Forelimb muscle (tissue), 1 donor: ENCODE data around the gene ZFP36L2. TPM values are rescaled to one million over a fixed set of nuclear protein-coding genes. Genes with fewer than 3 reads are reported as not detected.
"Not testable (repeated sequence)": the region's sequence is repeated elsewhere in the genome, so short reads cannot be mapped to it uniquely, and the experiment has no call there.

Experiments
- DNase-seq: peaks from one replicate; pipeline ENCODE4 v3.0.0-alpha.2; 2013; ENCODE audit warnings: low read depth
- polyA plus RNA-seq: library from polyadenylated mRNA; unstranded; fragments of 120-200 nt; gene quantifications from one replicate; pipeline ENCODE4 v1.2.1, GENCODE V29; 2013; ENCODE audit not compliant: insufficient read length

Gene ZFP36L2
- polyA plus RNA-seq, 1 donor = 55.1 TPM

DNA sequence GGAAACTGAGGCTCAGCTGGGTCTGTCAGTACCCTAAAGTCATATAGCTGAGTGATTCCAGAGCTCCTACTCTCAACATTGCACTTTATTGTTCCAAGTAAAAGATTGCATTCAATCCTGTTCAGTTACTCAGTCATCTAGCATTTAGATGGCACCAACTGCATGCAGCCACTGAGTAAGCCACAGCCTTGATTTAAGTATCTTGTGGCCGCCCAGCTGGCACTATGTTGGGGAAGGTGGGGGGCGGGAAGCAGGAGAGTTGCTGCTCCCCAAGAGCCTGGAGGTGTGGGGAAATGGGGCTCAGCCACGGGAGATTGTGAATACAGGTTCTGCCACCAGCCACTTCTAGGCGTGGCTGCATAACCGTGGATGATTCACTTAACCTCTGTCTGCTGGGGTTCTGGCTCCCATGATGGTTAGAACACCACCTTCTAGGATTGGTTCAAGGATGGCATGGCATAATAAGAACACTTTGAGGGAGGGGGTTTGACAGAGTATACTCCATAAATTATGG, 17.1 kb downstream of the ZFP36L2 start:
- no peak for DNase-seq

DNA sequence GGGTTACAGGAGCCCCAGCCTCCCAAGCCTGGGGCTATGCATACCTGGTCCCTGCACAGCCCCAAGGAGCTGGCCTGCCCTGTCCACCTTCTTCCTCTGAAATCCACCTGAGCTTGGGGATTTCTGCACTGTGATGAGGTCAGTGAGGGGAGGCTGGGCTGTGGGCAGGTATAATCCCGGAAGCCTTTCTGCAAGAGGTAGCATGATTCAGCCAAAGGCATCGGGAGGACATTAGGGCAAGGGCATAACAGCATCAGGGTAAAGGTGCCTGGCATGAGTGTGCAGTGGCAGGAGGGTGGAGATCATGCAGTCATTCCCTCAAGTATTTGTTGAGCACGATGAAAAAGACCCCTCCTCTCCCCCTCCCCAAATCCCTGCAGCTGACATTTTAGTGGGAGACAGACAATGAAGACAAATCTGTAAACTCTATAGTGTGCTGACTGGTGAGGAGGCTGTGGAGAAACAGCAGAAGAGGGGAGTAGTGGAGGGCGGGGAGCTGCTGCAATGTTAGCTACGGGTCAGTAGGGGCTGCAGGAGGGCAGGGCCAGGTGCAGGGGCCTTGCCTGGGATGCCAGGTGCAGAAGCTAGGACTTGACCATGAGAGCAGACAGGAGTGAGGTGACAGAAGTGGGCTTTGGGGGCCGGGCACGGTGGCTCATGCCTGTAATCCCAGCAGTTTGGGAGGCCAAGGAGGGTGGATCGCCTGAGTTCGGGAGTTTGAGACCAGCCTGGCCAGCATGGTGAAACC, 18.7 kb downstream of the ZFP36L2 start:
- no peak for DNase-seq

DNA sequence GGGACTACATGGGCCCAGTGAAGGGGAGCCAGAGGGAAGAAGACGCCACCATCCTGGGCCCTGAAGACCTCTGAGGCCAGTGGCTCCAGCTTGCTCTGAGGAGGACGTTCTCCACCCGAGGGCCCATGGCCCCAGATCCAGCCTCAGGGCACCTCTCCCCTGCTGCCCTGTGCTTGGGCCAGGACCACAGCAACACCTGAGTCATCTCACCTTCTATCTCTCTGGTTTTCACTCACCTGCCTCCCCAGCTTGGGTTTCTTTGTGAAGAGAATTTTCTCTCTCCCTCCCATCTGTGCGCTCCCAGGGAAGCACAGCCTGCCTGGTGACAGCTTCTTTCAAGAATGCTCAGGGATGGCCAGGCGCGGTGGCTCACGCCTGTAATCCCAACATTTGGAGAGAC, 19.8 kb downstream of the ZFP36L2 start:
- no peak for DNase-seq

DNA sequence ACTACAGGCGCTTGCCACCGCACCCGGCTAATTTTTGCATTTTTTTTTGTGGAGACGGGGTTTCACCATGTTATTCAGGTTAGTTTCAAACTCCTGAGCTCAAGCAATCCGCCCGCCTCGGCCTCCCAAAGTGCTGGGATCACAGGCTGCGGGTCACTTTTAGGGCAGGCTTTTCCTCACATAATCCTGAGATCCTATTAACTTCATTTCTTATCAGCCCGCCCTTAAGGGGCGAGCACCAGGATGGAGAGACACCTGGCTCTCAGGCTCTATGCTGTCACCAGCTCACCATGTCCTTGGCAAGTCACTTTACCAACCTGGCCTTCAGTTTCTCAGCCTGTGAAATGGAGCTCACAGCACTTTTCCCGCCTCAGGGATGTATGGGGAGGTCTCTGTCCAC, 23.0 kb downstream of the ZFP36L2 start:
- no peak for DNase-seq

DNA sequence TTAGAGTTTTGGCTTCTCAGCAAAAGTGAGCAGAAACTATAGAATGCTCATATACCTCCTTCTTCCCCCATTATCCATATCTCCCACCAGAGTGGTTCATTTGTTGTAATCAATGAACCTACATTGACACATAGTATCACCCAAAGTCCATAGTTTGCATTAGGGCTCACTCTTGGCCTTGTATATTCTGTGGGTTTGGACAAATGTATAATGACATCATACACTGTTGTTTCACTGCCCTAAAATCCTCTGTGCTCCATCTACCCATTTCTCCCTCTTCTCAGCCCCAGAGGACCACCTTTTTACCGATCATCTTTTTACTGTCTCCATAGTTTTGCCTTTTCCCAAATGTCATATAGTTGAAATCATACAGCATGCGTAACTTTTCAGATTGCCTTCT, 24.1 kb downstream of the ZFP36L2 start:
- no peak for DNase-seq

DNA sequence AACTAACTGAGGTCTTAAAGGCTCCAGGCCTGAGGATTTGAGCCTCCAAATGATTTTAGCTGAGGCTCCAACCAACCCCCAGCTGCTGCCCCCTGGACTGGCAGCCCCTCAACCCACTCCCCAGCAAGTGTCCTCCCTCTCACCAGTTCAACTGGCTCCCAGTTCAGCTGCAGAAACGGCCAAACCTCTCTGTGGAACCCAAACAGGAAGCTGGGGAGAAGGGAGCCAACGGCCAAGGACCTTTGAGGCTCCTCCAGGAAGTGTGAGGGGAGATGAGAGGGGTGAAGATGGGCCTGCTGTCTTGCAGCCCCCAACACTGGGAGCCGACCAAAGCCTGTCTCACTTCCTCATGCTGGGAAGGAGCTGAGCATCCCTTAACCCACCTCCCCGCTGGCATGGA, 24.9 kb downstream of the ZFP36L2 start:
- no peak for DNase-seq

DNA sequence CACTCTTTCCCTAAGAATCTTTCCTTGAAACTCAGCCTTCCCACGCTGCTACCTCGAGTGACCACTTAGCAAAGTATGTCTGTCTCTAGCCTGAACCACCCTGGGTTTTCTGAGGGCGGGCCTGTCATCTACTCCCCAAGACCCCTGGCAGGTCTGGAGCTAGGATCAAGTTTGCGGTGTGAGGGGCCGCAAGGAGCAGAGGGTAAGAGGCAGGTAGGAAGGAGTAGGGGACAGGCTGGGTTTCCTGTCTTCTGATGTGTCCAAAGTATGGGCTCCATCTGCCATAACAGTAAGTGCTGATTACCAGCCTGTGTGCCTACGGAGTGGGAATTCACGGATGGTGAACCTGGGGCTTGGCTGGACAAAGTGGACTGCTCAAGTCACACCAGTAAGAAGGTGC, 25.4 kb downstream of the ZFP36L2 start:
- DNase-seq = no peak

DNA sequence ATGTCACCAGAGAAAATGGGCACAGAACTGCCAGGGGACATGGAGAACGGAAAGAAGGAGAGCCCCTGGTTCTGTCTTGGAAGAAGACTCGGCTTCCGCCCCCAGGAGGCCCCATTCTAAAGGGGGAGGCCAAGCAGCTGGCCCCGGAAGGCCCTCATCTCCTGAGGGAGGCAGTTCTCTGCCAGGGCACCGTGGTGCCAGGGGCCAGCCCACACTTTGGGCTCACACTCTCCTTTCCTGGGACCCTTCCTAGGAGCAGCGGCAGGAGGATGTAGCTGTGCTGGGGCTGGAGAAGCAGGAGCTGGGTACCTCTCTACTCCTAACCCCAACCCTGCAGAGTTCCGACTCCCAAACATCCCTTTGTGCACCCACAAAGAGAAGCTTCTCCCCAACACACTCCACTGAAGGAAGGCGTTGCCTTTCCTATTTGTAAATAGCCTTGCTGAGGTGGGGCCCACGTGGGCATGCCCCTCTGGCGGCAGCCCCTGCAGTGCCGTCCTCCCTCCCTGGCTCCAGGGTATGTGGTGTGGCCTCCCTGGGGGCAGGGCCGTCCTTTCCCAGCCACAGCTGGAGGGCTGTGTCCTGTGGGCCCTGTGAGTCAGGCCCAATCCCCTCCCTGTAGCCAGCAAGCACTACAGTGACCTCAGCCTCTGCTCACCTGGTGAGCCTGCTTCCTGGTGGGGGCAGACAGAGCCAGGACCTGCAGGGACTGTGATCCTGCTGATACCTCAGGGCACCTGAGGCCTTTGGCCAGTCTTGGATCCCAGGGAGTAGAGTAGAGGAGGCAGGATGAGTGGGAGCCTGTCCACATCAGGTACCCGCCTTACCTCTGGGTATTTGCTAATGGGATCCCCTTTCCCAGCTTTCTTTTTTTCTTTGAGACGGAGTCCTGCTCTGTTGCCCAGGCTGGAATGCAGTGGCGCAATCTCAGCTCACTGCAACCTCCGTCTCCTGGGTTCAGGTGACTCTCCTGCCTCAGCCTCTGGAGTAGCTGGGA, 26.6 kb downstream of the ZFP36L2 start:
- no peak for DNase-seq

DNA sequence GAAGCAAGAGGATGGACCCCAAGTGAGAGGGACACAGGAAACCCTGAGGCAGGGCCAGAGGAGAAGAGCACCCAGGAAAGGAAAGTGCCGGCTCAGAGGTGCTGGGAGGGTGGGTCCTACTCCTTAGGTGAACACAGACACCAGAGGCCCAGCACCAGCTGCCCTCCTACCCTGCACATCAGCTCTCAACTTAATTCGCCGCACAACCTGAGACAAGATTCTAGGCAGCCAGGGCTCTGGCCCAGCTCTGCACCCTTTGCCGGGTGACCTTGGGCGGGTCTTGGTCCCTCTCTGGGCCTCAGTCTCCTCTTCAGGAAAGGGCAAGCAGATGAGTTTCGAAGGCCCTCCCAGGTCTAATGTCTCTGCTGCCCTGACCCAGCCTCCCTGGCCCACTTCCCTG, 28.1 kb downstream of the ZFP36L2 start:
- no peak for DNase-seq

DNA sequence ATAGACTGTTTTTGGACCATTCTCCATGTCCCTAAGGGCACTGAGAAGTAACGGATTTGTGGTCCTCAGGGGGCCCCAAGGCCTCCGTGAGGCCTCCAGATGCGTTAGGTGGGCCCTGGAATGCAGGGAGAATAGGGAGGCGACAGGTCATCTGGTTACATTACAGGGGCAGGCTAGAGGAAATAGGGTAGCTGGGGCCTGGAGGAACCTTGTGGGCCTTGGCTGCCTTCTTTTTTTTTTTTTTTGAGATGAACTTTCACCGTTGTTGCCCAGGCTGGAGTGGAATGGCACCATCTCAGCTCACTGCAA, 28.9 kb downstream of the ZFP36L2 start:
- DNase-seq = no peak

DNA sequence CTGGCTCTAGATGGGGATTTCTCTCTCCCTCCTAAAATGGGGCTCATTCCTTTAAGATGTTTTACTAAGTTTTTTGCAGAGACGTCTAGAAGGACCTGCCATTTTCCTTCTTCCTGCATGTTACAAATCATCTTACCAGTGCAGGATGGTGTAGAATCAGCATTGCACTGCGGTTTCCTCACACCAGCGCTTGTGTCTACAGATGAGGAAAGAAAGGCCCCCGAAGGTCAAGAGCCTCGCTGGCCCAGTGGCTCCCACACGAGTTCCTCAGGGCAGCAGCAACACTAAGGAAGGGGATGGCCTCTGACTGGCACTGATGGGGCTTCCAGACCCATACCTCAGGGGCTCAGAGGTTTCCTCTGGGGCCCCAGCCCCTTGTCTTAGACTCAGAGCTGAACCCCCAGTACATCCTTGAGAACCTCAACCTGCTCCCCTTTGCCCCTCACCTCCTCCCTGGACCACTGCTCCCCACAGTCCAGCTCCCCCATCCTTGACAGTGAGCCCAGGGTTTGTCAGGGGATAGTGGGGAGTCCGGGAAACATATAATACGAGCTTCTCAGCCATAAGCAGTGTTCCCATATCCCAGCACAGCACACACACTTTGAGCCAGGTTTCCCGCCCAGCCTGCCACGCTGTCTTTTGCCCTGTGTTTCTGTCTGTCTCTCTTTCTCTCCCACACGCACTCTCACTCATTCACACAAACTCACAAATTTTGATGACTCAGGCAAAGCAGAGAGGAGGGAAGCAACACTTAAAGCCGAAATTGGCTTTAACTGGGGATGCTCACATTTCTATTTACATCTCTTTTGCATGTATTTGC, 29.4 kb downstream of the ZFP36L2 start:
- DNase-seq = no peak

DNA sequence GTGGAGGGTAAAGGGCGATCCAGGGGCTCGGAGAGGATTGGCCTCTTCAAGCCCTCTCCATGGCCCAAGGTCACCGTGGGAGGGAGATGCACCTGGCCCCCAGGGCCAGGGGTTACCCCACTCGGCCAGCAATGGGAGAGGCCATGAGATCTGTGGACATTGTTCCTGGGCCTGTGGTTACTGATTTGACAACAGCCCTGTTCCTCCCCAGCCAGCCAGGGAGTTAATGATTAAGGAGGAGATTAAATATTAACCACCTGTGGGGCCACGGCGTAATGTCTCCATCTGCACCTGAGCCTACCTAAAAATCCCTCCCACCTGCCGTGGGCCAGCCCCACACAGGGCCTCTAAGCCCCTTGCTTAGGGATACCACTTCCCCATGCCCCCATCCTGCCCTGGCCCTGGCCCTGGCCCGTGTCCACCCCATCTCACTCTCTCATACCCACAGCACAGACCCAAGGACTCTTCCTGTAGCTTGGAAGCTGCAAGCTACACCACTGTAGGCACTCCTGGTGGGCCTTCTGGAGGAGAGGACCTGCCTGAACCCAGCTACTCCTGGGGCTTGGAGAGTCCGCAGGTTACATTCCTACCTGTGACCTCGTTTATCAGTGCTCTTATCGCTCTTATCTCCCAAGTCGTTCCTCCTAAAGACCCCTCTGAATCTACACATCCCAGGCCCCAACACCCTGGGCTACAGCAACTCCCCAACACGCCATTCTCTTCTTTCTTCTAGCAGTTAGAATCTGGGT, 32.1 kb downstream of the ZFP36L2 start:
- no peak for DNase-seq

DNA sequence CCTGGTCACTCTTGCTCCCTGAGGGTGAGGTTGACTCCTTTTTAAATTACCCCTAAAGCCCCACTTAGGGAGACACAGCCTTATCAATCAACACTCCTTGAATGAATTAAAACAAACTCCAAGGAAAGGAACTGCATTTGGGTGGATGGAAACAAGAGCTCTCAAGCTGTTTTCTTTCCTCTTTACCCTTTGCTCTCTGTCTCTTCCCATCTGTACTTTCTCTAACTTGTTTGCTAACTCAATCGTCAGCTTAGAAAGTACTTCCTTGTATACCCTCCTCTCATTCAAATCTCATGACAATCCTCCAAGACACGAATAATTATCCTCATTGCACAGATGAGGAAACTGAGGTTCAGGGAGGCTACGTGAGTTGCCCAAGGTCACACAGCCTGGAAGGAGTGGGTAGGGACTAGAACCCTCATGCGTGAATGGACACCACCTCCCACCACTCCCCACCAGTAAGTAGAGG, 32.7 kb downstream of the ZFP36L2 start:
- no peak for DNase-seq

DNA sequence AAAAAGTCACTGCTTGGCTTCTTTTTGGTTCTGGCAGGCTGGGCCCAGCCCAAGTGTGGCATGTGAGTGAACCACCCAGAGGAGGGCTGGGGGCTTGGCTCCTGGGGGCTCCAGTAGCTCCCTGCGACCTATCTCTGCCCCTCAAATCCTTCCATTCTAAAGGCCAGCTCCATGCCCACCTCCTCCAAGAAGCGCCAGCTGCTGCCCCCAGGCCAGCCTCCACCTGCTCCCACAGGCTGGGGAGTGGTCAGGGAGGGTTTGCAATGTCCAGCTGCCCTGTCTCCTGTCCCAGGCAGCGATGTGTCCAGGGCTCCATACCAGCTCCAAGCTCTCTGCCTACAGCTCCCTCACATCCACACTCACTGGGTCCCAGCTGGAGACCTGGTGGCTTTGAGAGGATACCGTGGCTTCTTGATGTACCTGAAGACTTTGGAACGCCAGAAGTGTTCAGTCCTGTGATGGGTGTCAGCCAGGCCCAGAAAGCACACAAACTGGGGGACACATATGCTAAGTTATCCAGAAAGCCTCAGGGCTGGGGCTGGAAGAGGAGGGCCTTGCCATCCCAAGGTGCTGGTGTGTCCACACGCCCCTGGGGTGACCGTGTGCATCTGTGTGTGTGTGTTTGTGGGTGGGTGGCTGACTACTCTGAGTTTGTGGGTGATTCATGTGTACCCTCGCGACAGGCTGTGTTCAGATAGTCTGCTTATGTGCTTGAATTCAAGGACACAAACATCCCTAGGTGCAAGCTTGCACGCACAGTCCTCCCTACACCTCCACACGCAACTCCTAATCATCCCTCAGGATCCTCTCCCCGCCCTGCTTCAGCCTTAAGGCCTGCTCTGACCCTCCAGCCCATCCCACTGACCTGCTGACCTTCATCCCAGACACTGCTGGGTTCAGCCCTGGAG, 33.4 kb downstream of the ZFP36L2 start:
- no peak for DNase-seq

DNA sequence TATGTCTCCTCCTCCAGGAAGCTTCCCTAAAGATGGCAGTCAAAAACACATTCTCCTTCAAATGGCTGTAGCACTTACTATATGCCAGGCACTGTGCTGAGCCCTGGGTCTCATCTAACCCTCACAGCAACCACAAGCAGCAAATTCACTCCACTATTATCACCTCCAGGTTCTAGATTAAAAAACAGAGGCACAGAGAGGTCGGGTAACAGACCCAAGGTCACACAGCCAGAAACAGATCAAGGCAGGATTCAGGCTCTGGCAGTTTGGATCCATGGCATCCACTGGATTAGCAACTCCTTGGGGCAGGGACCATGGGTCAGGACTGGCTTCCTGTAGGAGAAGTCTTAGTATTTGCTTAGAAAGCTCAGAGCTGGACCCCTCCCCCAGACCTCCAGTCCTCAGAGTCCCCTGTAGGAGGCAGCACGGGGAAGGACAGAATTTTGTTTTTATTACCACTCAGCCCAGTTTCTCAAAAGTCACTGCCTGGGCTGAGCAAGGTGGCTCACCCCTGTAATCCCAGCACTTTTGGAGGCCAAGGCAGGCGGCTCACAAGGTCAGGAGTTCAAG, 34.4 kb downstream of the ZFP36L2 start:
- no peak for DNase-seq

DNA sequence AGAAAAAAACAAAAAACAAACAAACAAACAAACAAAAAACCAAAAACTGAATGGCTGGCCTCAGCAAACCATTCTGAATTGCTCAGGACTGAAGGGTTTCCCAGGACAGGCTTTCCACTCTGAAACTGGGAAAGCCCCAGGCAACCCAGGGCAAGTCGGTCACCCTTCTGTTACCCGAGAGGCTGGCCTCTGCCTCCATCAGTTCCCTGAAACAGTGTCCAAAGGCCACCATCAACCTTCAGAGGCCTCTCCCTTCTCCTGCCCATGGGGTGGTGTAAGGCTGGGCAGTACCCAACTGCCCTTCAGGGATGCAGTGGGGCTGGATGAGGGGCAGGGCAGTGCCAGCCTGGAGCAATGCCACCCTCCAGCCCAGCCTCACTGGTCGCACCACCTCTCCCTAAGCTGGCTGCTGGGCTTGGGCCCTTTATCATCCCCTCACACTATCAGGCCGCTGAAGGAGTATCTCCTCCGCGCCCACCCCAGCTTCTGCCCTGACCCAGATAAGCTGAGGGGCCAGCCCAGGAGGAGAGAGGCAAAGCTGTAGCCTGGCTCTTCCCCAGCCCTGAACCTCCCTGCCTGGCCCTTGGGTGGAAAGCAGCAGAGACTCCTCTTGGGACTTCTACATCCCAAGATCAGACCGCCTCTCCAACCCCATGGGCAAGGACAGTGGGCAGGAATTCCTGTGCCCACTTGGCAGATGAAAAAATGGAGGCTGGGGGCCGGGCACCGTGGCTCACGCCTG, 35.9 kb downstream of the ZFP36L2 start:
- no peak for DNase-seq

DNA sequence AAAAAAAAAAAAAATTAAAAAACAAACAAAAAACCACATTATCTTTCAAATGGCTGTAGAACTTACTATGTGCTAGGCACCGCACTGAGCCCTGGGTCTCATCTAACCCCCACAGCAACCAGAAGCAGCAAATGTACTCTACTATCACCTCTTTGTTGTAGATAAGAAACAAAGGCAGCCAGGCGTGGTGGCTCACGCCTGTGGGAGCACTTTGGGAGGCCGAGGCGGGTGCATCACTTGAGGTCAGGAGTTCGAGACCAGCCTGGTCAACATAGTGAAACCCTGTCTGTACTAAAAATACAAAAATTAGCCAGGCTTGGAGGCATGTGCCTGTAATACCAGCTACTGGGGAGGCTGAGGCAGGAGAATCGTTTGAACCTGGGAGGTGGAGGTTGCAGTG, 36.5 kb downstream of the ZFP36L2 start:
- not testable (repeated sequence) for DNase-seq

DNA sequence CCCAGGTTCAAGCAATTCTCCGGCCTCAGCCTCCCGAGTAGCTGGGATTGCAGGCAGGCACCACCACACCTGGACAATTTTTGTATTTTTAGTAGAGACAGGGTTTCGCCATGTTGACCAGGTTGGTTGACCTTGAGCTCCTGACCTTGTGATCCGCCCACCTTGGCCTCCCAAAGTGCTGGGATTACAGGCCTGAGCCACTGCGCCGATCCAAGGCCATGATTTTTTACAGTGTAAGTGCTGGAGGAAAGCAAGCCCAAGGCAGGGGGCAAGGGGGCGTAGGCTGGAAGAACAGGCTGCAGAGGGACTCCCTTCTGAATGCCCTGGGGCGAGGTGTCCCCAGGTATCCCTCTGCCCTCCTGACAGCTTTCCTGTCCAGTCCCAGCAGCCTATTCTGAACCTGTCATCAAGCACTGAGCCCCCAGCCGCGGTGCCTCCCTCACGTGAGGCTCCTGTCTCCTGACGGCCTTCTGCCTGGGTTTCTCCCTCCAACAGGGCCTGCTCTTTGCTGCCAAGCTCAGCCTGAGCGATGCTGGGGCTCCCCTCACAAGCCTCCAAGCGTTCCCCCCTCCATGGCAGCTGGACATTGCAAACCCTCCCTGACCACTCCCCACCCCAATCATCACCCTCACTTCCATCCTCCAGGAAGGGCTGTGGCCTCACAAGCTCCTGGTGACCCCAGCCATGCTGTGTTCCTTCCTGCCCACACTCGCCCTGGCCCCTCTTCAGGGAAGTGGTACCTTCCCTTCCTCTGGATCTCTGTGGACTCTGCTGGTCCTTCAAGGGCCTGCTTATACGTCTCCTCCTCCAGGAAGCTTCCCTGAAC, 37.6 kb downstream of the ZFP36L2 start:
- no peak for DNase-seq
